Measurements from ENCODE around the gene CRKL. TPM values are rescaled to one million over a fixed set of nuclear protein-coding genes. Genes with fewer than 3 reads are reported as not detected.

Gene CRKL
- total RNA-seq, 4 donors from 2014 or later, result 38.5 to 47.8 (median 42.1) TPM

- TF ChIP-seq POLR2A (IDR thresholded peaks at IDR 0.05), result no peak
- no peaks in the 10 kb centered on the region for H3K27me3 ChIP-seq
- peaks cover 16 to 20% of the 10 kb centered on the region in 2 donors for H3K36me3 ChIP-seq
- DNase-seq, result no peak
- WGBS, 2 donors, result 89 to 96% methylated on average over 8 of the region's 8 CpGs
- no peak overlapping the region for H3K4me3 ChIP-seq (replicated peaks in 1 of 3)
- H3K27ac ChIP-seq, result no peak overlapping the region
- H3K9me3 ChIP-seq, result no peaks in the 10 kb centered on the region
- peaks cover 3 to 7% of the 10 kb centered on the region in 2 donors for H3K4me1 ChIP-seq
- intact Hi-C loops (cut with DNase I), result no loop called here
Observed at GRCh38 chr22:20951932-20952380, 34.7 kb downstream of the CRKL start.

DNA sequence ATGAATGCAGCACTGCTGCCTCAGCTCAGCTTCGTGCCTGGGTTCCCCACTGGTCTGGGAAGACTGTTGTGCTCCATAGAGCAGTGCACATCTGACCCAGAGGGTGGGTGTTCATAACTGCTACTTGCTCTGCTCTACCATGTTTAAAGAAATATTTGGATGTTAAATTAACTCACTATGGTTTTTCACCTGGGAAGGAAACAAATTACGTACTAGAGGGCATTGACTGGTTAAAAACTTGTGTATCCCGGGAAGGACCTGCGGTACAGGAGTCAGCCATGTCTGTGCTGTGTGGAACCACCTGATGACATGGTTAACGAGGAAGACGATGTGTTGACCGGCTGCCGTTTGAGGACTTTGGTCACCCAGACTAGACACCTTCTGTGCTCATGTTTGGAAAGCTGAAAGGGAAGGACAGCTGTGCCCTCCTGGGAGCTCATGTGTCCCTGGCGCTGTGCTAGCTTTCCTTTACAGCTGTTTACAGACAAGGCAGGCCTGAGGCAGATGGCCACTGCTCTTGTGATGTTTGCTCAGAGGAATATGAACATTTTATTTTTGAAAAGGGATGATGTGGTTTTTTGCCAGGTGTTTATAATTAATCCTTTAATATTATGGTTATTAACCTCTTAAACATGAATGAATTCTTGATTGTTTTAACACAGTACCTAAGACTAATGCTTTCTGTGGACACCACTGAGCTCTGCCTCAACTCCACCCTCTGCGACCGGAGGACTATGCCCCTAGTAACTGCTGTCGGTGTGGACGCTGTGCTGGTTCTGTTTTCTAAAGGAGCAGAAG, 35.5 kb downstream of the CRKL start:
- intact Hi-C loops (cut with DNase I), result no loop called here
- Histone ChIP-seq H3K36me3 (peaks cover 16 to 20% of the 10 kb centered on the region in 2 donors), H3K4me1 (peaks cover 4 to 12% of the 10 kb centered on the region in 2 donors), H3K27ac (no peak overlapping the region), H3K27me3 (no peaks in the 10 kb centered on the region), H3K9me3 (no peaks in the 10 kb centered on the region), H3K4me3 (replicated peaks in 1 of 3) (no peak overlapping the region)
- WGBS, 2 donors, result 92 to 93% methylated on average over 13 of the region's 13 CpGs
- no peak for DNase-seq
- TF ChIP-seq POLR2A (IDR thresholded peaks at IDR 0.05), result no peak
- TF ChIP-seq, protein P1, sequence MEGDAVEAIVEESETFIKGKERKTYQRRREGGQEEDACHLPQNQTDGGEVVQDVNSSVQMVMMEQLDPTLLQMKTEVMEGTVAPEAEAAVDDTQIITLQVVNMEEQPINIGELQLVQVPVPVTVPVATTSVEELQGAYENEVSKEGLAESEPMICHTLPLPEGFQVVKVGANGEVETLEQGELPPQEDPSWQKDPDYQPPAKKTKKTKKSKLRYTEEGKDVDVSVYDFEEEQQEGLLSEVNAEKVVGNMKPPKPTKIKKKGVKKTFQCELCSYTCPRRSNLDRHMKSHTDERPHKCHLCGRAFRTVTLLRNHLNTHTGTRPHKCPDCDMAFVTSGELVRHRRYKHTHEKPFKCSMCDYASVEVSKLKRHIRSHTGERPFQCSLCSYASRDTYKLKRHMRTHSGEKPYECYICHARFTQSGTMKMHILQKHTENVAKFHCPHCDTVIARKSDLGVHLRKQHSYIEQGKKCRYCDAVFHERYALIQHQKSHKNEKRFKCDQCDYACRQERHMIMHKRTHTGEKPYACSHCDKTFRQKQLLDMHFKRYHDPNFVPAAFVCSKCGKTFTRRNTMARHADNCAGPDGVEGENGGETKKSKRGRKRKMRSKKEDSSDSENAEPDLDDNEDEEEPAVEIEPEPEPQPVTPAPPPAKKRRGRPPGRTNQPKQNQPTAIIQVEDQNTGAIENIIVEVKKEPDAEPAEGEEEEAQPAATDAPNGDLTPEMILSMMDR (IDR thresholded peaks at IDR 0.05), result no peak

DNA sequence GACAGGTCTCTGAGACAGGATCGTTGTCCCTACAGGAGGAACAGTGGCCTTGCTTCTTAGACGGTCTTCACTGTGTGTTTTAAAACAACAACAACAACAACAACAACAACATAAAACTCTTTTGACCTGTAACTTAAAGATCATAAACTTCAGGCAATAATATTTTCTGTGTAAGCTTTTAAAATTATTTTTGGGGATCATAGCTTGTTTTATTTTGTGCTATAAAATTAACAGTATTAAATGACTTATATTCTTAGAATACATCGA, 36.1 kb downstream of the CRKL start:
- H3K4me3 ChIP-seq (replicated peaks in 1 of 3), result no peak overlapping the region
- H3K27me3 ChIP-seq, result no peaks in the 10 kb centered on the region
- TF ChIP-seq, protein P1 (IDR thresholded peaks at IDR 0.05), result no peak
- TF ChIP-seq POLR2A (IDR thresholded peaks at IDR 0.05), result no peak
- no peak for DNase-seq
- WGBS, 2 donors, result 74 to 82% methylated on average over 3 of the region's 3 CpGs
- peaks cover 16 to 20% of the 10 kb centered on the region in 2 donors for H3K36me3 ChIP-seq
- intact Hi-C loops (cut with DNase I), result no loop called here
- H3K27ac ChIP-seq, result no peak overlapping the region
- no peaks in the 10 kb centered on the region for H3K9me3 ChIP-seq
- peaks cover 4 to 17% of the 10 kb centered on the region in 2 donors for H3K4me1 ChIP-seq

DNA sequence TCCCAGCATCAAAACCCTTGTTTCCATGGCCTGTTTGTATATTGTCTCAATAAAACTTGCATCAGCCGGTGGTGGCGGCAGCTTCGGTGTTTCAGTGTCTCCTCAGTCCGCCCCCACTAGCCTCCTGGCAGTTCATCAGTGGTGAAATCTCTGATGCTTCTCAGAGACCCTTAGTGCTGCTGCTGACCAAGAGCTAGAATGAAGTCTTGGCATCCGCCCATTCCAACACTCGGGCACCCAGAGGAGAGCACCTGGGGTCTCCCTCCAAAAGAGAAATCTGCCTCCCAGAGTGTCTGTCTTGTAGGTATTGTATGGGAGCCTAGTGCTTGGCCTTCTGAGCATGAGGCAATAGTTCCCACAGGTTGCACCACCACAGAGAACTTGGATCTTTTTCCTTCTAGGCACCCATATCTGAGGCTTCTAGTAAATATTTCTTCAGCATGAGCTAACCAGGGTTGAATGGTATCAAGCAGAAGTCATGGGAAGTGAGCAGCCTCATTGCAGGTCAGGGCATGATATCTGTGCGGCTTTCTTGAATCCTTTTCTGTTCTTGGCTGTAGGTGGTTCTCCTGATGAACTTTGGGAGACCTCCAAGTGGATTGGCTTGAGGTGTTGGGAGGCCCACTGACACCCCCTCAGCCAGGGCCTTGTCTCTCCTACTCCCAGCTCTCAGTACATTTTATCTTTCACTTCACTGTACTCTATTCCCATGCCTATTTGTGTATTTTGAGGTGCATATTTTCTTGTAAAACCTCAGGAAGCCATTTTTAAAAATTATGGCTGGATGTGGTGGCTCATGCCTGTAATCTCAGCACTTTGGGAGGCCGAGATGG, 36.7 kb downstream of the CRKL start:
- Histone ChIP-seq H3K4me3 (replicated peaks in 1 of 3) (no peak overlapping the region), H3K9me3 (no peaks in the 10 kb centered on the region), H3K27ac (no peak overlapping the region), H3K36me3 (peaks cover 16 to 20% of the 10 kb centered on the region in 2 donors), H3K27me3 (no peaks in the 10 kb centered on the region), H3K4me1 (peaks cover 4 to 19% of the 10 kb centered on the region in 2 donors)
- 88 to 97% methylated on average over 6 to 7 of the region's 8 CpGs for WGBS, 2 donors
- DNase-seq, result no peak
- intact Hi-C loops (cut with DNase I), result no loop called here
- TF ChIP-seq, protein P1 (IDR thresholded peaks at IDR 0.05), result no peak
- no peak for TF ChIP-seq POLR2A (IDR thresholded peaks at IDR 0.05)

- Histone ChIP-seq H3K9me3 (no peaks in the 10 kb centered on the region), H3K27ac (no peak overlapping the region), H3K4me3 (replicated peaks in 1 of 3) (no peak overlapping the region), H3K27me3 (no peaks in the 10 kb centered on the region), H3K36me3 (peaks cover 13 to 15% of the 10 kb centered on the region in 2 donors), H3K4me1 (peaks cover 4 to 19% of the 10 kb centered on the region in 2 donors)
- 81 to 87% methylated on average over 7 of the region's 7 CpGs for WGBS, 2 donors
- TF ChIP-seq, protein P1 (IDR thresholded peaks at IDR 0.05), result no peak
- TF ChIP-seq POLR2A (IDR thresholded peaks at IDR 0.05), result no peak
- intact Hi-C loops (cut with DNase I), result no loop called here
- no peak for DNase-seq
Observed at GRCh38 chr22:20955548-20955947, 38.3 kb downstream of the CRKL start.
